ENCODE results near the gene GUK1. TPM values are rescaled to one million over a fixed set of nuclear protein-coding genes. Genes with fewer than 3 reads are reported as not detected.

The GUK1 gene
- total RNA-seq, 4 donors from 2014 or later: 183 to 573 (median 382) TPM

DNA sequence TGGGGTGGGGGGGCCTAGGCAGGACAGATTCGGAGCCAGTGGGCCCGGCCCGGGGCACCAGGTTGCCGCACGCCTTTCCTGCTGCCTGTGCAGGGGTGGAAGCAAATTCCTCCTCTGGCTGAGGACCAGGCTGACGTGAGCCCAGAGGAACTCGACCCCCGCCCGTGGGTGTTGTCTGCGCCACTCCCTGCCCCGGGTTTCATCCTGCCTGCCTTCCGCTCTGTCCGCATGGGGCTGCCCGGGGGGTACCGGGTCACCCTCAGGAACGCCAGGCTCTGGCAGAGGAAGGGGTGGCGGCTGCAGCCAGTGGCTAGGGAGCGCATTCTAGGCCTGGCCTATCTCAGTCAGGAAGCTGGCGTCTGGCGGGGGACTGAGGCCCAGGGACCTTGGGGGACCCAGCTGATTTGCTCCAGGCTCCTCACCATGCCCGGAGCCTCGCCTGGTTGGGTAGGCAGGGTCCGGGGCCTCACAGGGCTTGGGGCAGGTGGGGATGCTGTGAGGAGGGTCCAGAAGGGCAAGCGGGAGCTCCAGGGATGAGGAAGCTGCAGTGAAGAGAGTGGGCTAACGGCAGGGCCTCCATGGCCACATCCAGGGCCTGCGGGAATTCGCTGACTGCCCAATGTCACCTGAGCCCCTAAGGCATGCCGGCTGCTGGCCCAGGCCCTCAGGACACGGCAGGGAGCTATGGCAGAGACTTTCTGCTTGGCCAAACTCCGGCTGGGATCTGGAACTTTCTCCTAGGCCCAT, 23.1 kb downstream of the GUK1 start:
- peak; percentile 51 for DNase-seq
- peaks cover 8 to 26% (median 21%) of the 10 kb centered on the region in 4 donors for H3K4me1 ChIP-seq
- H3K4me3 ChIP-seq: no peak overlapping the region
- no peak for TF ChIP-seq POLR2A (IDR thresholded peaks at IDR 0.05)
- TF ChIP-seq POLR2AphosphoS5 (IDR thresholded peaks at IDR 0.05): no peak
- H3K27me3 ChIP-seq: no peaks in the 10 kb centered on the region
- in situ Hi-C loops (cut with MboI; ENCODE audit: low pct_ligation_motif_present in 1 of 4, low pct_unique_long_range_greater_than_20kb in 1 of 4, low sequenced_read_pairs in 3 of 4) (no loop called here), intact Hi-C loops (cut with DNase I; ENCODE audit: low total_unique reads) (no loop called here)
- peak overlapping the region; percentile 3 to 24 (median 20) for H3K27ac ChIP-seq
- 55% methylated on average over 29 of the region's 30 CpGs; no CpG with 5 or more reads in 1 of the 2 donors for WGBS, 2 donors (ENCODE audit: low coverage in 1 of 2)
- H3K9me3 ChIP-seq: no peaks in the 10 kb centered on the region
- no peaks in the 10 kb centered on the region for H3K36me3 ChIP-seq

DNA sequence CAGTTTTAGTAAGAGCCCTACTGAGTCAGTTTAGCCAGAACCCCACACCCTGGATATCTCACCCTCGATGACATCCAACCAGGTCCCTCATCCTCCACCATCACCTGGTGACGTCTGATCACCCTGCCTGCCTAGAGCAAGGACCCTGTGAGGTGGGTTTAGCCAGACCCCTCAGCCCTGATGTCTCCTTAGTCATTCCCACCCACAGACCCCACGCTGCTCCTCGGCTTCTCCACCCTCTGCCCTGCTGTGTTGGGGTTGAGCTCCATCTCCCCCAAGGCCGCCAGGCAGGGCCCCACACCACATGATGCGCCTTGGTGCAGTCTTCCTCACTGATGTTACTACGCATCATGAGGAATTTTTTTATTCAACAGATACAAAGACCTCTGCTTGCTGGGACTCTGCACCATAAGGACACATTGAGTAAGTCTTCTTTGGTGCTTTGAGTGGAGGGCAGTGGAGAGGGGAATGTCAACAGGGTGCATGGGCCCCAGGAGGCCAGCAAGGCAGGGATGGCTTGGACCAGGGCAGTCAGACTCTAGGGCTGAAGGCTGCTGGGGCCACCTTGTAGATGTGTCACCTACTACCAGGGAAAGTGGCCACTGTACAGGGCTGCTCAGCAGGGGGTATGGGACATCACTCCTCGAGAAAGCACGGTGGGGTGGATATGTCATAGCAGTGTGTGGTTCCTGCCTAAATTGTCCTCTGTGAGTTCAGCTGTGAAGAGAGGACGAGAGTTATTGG, 23.9 kb downstream of the GUK1 start:
- DNase-seq: no peak
- TF ChIP-seq POLR2AphosphoS5 (IDR thresholded peaks at IDR 0.05) (no peak), POLR2A (IDR thresholded peaks at IDR 0.05) (no peak), EP300 (IDR thresholded peaks at IDR 0.05; ENCODE audit: low read depth) (no peak)
- TF ChIP-seq, protein P1, sequence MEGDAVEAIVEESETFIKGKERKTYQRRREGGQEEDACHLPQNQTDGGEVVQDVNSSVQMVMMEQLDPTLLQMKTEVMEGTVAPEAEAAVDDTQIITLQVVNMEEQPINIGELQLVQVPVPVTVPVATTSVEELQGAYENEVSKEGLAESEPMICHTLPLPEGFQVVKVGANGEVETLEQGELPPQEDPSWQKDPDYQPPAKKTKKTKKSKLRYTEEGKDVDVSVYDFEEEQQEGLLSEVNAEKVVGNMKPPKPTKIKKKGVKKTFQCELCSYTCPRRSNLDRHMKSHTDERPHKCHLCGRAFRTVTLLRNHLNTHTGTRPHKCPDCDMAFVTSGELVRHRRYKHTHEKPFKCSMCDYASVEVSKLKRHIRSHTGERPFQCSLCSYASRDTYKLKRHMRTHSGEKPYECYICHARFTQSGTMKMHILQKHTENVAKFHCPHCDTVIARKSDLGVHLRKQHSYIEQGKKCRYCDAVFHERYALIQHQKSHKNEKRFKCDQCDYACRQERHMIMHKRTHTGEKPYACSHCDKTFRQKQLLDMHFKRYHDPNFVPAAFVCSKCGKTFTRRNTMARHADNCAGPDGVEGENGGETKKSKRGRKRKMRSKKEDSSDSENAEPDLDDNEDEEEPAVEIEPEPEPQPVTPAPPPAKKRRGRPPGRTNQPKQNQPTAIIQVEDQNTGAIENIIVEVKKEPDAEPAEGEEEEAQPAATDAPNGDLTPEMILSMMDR (IDR thresholded peaks at IDR 0.05): no peak
- WGBS, 2 donors (ENCODE audit: low coverage in 1 of 2): 90 to 98% methylated on average over 7 to 10 of the region's 10 CpGs
- Histone ChIP-seq H3K27me3 (no peaks in the 10 kb centered on the region), H3K4me3 (no peak overlapping the region), H3K9me3 (no peaks in the 10 kb centered on the region), H3K4me1 (peaks cover 8 to 26% (median 21%) of the 10 kb centered on the region in 4 donors), H3K27ac (peak overlapping the region in 3 of 4 donors; percentile 18 to 99 (median 24)), H3K36me3 (no peaks in the 10 kb centered on the region)
- in situ Hi-C loops (cut with MboI; ENCODE audit: low pct_ligation_motif_present in 1 of 4, low pct_unique_long_range_greater_than_20kb in 1 of 4, low sequenced_read_pairs in 3 of 4) (no loop called here), intact Hi-C loops (cut with DNase I; ENCODE audit: low total_unique reads) (no loop called here)

DNA sequence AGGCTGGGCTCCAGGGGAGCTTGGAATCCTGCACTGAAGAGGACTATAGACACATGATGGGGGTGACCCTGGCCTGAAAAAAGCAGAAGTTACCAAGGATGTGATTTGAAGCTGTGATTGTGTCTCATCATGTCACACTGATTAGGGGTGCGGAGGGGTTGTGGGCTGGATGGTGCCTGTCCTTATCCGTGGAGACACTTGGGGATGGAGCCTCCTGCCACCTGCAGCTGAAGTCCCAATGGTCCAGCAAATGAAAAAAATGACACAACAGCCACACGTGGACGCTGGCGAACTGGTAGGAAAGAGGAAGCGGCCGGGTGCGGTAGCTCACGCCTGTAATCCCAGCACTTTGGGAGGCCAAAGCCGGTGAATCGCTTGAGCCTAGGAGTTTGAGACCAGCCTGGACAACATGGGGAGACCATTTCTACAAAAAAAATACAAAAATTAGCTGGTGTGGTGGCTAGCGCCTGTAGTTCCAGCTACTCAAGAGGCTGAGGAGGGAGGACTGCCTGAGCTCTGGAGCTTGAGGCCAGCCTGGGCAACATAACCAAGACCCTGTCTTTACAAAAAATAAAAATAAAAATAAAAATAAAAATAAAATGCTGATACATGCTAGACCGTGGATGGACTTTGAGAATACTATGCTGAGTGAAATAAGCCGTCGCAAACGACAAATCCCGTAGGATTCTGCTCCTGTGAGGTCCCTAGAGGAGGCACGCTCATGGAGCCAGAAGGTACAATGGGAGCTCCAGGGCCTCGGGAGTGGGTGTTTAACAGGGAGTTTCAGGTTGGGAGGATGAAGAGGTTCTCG, 24.7 kb downstream of the GUK1 start:
- 36 to 52% methylated on average over 8 to 20 of the region's 20 CpGs for WGBS, 2 donors (ENCODE audit: low coverage in 1 of 2)
- Histone ChIP-seq H3K9me3 (no peaks in the 10 kb centered on the region), H3K4me1 (peaks cover 8 to 26% (median 21%) of the 10 kb centered on the region in 4 donors), H3K27me3 (no peaks in the 10 kb centered on the region), H3K4me3 (peak overlapping the region; percentile 31 to 86 (median 58)), H3K27ac (peak overlapping the region; percentile 97 to 100 (median 99)), H3K36me3 (no peaks in the 10 kb centered on the region)
- intact Hi-C loops (cut with DNase I; ENCODE audit: low total_unique reads) (no loop called here), in situ Hi-C loops (cut with MboI; ENCODE audit: low pct_ligation_motif_present in 1 of 4, low pct_unique_long_range_greater_than_20kb in 1 of 4, low sequenced_read_pairs in 3 of 4) (no loop called here)
- DNase-seq: no peak
- TF ChIP-seq POLR2AphosphoS5 (IDR thresholded peaks at IDR 0.05) (no peak), POLR2A (IDR thresholded peaks at IDR 0.05) (no peak)
- TF ChIP-seq, protein P1 (IDR thresholded peaks at IDR 0.05): no peak

DNA sequence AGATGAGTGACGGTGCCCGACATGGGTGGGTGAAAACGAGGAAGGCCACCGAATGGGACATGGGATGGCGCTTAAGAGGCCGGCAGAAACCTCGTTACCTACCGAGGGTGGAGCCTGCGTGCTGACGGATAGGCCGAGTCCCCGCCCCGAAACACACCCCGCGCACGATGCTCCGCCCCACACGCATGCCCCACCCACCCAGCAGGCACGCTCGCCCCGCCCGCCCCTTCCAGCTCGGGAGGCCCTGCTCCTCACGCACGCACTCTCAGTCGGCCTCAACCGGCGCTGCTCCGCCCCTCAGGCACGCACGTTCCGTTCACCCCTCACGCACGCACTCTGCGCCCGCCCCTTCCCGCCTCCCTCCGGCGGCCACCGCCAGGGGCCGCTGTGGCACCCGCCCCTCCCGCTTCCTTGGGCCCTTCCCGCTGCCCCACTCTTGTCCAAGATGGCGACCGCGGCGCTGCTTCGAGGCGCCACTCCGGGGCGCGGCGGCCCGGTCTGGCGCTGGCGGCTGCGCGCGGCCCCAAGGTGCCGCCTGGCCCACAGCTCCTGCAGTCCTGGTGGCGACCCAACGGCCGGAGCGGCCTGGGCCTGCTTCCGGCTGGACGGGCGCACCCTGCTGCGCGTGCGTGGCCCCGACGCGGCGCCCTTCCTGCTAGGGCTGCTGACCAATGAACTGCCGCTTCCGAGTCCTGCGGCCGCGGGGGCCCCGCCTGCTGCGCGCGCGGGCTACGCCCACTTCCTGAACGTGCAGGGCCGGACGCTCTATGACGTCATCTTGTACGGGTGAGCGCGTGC, 25.5 kb downstream of the GUK1 start, which contains the start of gene IBA57:
Gene IBA57 (plus strand): TSS at position 433 of the 798 bp plus-strand sequence. CDS start 13 bp downstream, at position 446.
- Histone ChIP-seq H3K27ac (peak within 1 kb of the TSS; percentile 97 to 100 (median 99)), H3K27me3 (no peaks in the 10 kb centered on the region), H3K9me3 (no peaks in the 10 kb centered on the region), H3K4me1 (peaks cover 8 to 26% (median 21%) of the 10 kb centered on the region in 4 donors), H3K36me3 (no peaks in the 10 kb centered on the region), H3K4me3 (peak within 1 kb of the TSS; percentile 61 to 86 (median 74))
- 0% methylated on average over 60 of the region's 93 CpGs; no CpG with 5 or more reads in 1 of the 2 donors for WGBS, 2 donors (ENCODE audit: low coverage in 1 of 2)
- DNase-seq: peak; percentile 100
- TF ChIP-seq POLR2A (IDR thresholded peaks at IDR 0.05) (peak; percentile 78), POLR2AphosphoS5 (IDR thresholded peaks at IDR 0.05) (peak in 2 of 3 donors; percentile 91), EP300 (IDR thresholded peaks at IDR 0.05; ENCODE audit: low read depth) (peak; percentile 89)
- TF ChIP-seq, protein P1 (IDR thresholded peaks at IDR 0.05): peak; percentile 61 to 97 (median 92)
- intact Hi-C loops (cut with DNase I; ENCODE audit: low total_unique reads): no loop called here
- in situ Hi-C loops (cut with MboI; ENCODE audit: low pct_ligation_motif_present in 1 of 4, low pct_unique_long_range_greater_than_20kb in 1 of 4, low sequenced_read_pairs in 3 of 4): no loop called here
